GM19238 (cell line): ENCODE data around the gene NEK5.
"Not testable (repeated sequence)": the region's sequence is repeated elsewhere in the genome, so short reads cannot be mapped to it uniquely, and the experiment has no call there.

ENCODE experiments used
- DNase-seq: peaks from one replicate; pipeline ENCODE4 v3.0.0; 2011; ENCODE audit warnings: low spot score; ENCODE audit not compliant: insufficient read length

Gene NEK5

DNA sequence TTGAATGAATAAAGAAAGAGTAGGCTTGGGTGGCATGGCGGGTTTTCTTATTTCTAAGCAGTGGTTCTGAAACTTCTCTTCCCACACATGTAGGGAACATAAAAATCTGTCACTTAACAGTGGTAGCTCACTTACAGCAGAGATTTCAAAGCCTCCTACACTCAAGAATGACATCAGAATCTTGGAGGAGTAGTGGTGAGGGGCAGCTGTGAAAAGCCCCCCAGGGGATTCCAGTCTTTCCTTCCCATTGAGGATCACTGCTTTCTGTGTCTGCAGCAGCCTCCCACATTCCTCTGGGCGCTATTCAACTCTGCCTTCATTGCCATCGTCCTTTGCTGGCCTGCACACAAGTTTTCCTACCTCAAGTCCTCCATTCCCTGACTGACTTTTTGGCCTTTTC is 8.6 kb upstream of the NEK5 start:
- no peak for DNase-seq

DNA sequence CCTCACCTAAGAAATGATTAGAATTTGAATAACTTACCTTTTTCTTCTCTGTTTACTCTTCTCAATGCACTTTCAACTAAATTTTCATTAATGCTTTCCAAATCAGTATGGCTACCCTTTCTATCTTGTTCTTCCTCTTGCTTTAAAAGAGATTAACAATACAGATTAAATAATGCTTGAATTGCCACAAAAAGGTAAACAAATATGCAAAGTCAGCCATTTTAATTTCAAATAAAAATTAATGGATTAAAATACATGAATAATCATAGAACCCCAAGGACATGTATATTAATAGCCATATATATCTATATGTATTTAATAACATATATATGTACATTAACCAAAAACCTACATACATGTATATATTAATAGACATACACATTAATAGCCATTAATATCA is 7.9 kb upstream of the NEK5 start:
- no peak for DNase-seq

DNA sequence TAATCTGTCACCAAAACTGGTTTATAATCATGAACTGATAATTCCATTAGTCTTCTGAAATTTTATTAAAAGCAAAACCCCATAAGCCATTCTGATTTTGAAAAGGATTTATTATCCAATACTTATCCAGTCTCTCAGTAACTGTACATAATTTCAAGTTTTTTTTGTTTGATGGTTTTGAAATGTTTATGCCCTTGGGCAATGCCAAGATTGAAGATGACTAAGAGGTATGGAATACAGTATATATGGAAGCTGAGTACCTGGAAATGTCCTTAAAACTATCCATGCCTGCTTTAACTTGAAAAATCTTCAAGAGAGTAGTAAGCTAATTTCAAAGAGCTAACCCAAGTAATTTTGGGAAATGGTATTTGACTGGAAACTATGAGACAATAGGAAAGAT is 1.8 kb upstream of the NEK5 start:
- no peak for DNase-seq

- DNase-seq = peak; percentile 36
Observed at GRCh38 chr13:52127783-52128702, 830 bp downstream of the NEK5 start.

DNA sequence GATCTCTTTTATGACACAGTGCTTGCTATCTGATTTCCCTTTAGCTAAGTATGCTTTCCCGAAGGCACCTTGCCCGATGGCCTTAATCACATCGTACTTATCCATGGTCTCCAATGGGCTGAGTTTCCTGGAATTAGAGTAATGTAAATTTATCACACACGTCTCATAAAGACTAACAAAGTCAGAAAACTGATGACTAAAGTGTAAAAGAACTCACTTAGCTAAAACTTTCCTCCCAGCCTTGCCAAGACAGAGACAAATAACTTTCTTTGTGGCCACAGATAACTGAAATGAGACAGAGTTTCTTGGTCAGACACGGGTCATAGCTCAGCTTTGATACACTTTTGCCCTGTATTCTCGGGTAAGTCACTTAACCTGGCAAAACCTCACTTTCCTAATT is 1.5 kb downstream of the NEK5 start:
- DNase-seq = no peak

DNA sequence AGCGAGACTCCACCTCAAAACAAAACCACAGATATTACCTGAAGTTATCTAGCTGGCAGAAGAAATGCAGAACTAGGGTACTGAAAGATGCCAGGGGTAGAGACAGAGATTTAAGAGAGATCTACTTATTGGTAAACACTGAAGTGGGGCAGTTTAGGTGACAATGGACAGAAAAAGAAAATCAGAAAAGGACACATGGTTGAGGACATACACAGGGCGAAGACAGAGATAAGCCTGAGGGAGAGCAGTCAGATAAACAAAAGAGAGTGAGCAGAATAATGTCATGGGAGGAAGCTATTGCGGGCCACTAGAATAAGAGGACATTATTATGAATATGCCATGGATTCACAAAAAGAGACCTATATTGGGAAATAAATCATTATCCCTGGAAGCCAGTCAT is 3.3 kb downstream of the NEK5 start:
- DNase-seq = no peak

GRCh38 chr13:52118595-52118994 is 10.3 kb downstream of the NEK5 start:
- DNase-seq = no peak

- DNase-seq = no peak
Observed at GRCh38 chr13:52118095-52118494, 10.8 kb downstream of the NEK5 start.

DNA sequence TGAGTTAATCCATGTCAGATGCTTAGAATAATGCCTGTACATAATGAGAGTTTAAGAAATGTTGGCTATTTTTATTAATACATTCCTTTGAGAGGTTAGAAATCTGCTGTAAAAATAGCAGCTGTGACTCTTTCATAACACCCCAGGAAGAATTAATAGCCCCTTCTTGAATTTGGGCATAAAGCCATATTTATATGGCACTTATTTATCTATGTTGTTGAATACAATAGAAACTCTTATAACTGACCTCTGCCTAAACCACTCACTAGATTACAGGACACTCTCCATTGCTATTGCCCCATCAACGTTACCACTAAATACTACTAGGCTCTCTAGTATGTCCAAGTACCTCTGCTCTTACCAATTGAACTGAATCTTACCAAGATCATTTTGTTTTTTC is 16.3 kb downstream of the NEK5 start:
- no peak for DNase-seq

- DNase-seq = no peak
Observed at GRCh38 chr13:52109116-52109670, 19.7 kb downstream of the NEK5 start.

- no peak for DNase-seq
Observed at GRCh38 chr13:52105841-52106240, 23.0 kb downstream of the NEK5 start.

DNA sequence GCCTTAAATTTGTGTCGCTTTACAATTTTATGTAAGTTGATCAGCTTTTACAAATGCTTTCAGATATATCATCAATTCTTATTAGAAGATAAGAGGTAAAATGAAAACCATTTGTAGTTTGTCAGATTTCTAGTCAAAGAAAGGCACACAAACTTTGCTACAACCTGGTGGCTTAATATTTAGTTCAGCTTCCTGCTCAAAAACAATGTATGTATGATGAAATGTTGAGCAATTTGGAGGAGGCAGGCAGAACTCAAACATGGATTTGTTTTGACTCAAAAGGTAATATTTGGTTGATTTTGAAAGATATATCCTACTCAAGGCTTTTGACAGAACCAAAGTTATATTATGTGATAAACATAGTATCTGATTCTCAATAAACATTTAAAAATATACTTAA is 24.2 kb downstream of the NEK5 start:
- DNase-seq = no peak

- no peak for DNase-seq
Observed at GRCh38 chr13:52103386-52103785, 25.5 kb downstream of the NEK5 start.

GRCh38 chr13:52102423-52102822 is 26.4 kb downstream of the NEK5 start:
- not testable (repeated sequence) for DNase-seq

GRCh38 chr13:52097197-52097596 is 31.7 kb downstream of the NEK5 start:
- no peak for DNase-seq

GRCh38 chr13:52096748-52097147 is 32.1 kb downstream of the NEK5 start:
- DNase-seq = no peak

- no peak for DNase-seq
Observed at GRCh38 chr13:52096062-52096461, 32.8 kb downstream of the NEK5 start.

- no peak for DNase-seq
Observed at GRCh38 chr13:52092087-52092486, 36.8 kb downstream of the NEK5 start.

- DNase-seq = no peak
Observed at GRCh38 chr13:52091473-52091872, 37.4 kb downstream of the NEK5 start.

- DNase-seq = no peak
Observed at GRCh38 chr13:52085421-52085820, 43.5 kb downstream of the NEK5 start.

GRCh38 chr13:52084981-52085380 is 43.9 kb downstream of the NEK5 start:
- not testable (repeated sequence) for DNase-seq

GRCh38 chr13:52082601-52083000 is 46.3 kb downstream of the NEK5 start:
- DNase-seq = no peak

DNA sequence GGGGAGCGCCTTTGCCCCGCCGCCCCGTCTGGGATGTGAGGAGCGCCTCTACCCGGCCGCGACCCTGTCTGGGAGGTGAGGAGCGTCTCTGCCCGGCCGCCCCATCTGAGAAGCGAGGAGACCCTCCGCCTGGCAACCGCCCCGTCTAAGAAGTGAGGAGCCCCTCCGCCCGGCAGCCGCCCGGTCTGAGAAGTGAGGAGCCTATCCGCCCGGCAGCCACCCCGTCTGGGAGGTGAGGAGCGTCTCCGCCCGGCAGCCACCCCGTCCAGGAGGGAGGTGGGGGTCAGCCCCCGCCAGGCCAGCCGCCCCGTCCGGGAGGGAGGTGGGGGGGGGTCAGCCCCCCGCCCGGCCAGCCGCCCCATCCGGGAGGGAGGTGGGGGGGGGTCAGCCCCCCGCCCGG is 49.0 kb downstream of the NEK5 start:
- not testable (repeated sequence) for DNase-seq
